ENCODE data around the gene ADGRA1.
"Not testable (repeated sequence)": the region's sequence is repeated elsewhere in the genome, so short reads cannot be mapped to it uniquely, and the experiment has no call there.

The ADGRA1 gene

GRCh38 chr10:133129071-133129858 lies 41.5 kb downstream of the ADGRA1 start:
- no peak for DNase-seq

DNA sequence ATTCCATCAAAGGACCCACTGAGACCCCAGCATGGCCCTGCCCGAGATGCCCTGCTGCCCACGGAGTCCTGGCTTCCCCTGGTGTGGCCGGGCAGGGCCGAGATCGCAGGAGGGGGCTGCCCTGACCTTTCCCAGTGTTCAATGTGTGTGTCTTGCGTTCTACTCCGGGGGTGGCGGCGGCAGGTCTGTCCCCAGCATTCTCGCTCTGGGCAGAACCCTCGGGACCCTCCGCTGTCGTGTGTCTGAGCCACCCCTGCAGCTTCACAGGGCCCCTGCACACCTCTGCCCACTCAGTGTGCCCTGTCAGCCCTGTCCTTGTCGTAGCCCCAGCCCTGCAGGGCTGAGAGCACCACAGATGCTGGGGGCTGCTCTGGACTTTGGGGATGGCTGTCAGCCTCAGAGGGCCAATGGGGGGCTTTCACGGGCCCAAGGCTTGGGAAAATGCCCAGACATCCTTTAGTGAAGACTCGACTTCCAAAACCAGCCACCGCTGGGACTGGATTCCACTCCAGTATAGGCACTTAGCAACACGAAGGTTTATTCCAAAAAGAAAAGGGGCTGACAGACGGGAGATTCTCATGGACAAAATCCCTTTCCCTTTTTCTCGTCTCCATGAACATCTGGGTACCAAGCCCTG lies 42.3 kb downstream of the ADGRA1 start:
- DNase-seq: no peak

- no peak for DNase-seq
Observed at GRCh38 chr10:133130602-133131001, 42.9 kb downstream of the ADGRA1 start.

DNA sequence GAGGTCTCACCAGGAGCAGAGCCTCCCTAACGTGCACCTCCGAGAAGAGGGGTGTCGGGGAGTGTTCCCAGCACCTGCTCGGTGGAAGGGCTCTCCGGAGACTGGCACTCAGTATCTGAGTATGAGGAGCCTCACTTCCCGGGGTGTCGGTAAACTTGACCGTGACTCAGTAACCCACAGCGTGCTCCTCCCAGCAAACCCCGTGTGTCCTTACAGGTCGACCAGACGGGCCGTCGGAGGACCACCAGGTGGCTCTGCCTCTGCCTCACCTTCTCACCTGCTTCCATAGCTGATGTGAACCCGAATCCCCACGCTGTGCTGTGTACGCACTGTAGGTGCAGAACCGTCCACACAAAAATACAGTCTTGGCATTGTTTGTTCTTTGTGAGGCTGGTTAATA lies 43.3 kb downstream of the ADGRA1 start:
- no peak for DNase-seq

DNA sequence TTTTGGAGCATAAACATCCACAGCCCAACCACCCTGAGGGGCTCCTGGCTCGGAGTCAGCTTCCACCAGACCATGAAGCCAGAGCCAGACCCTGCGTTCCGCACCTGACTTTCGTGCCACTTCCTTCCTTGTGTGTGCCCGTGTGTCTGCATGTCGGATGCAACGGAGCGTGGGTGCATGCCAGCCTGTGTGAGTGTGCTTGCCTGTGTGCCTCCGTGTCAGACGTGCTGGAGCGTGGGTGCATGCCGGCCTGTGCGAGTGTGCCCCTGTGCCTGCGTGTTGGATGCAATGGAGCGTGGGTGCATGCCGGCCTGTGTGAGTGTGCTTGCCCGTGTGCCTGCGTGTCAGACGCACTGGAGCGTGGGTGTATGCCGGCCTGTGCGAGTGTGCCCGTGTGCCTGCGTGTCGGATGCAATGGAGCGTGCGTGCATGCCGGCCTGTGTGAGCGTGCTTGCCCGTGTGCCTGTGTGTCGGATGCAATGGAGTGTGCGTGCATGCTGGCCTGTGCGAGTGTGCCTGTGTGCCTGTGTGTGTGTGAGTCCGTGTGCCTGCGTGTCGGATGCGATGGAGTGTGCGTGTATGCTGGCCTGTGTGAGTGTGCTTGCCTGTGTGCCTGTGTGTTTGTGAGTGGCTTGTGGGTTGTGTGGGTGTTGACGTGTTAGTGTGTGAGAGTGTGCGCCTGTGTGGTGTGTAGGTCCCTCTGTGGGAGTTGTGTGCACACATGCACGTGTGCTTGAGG lies 44.2 kb downstream of the ADGRA1 start:
- DNase-seq: no peak

- DNase-seq: no peak
Observed at GRCh38 chr10:133132473-133133291, 45.0 kb downstream of the ADGRA1 start.

DNA sequence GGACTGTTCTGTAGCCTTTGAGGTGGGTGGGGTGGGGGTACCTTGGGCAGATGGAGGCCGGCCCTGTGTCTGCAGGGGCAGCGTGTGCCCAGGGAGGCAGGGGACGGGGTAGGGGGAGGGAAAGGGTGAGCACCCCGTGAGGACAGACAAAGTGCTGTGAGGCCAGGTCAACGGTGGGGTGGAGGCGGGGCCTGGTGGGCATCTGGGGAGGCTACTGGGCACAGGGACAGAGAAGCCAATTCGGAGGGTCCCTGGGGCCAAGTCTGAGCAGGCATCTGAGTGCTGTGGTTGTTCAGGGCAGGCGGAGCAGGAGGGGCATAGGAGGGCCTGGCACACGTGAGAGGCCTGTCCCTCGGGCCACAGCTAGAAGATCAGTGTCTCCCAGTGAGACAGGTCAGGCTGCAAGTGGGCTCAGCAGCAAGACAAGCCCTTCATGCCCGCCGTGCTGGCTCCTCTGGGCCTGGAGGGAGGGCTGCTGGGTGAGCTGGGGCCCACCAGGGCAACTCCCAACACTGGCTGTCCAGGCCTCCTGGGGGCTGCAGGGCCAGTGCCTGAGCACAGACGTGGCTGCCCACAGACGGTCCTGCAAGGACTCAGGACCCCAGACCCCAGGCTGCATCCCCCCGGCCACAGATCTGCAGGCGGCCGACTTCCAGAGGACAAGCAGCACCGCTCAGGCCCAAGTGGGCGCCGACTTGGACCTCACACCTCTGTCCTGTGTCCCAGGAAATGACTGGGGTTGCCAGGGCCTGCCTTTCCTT lies 45.9 kb downstream of the ADGRA1 start:
- DNase-seq: no peak

DNA sequence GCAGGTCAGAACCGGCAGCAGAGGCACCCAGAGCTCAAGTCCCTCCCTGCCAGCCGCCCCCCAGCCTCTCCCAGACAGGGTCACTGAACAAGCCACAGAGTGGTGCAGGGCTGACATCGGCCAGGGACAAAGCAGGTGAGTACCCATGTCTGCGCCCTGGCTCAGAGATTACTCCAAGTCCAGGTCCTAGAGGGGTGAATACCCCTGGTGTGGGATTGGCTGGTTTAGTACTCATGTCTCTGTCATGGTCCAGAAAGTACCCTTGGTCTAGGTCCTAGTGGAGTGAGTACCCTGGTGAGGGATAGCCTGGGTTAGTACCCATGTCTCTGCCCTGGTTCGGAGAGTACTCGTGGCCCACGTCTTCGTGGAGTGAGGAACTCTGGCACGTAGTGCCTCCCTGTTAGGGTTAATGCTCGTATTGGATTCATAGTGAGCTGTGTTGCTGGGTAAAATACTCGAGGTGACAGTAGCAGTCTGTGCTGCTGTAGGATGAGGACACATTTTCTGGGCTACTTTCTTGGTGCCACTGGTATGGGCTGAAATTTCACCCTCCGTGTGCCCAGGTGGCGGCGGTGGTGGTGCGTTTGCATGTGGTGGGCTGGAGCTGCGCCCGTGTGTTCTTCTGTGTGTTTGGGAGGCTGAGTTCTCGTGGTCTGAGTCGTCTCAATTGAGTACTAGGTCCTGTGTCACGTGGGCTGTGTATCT lies 46.8 kb downstream of the ADGRA1 start:
- DNase-seq: no peak

DNA sequence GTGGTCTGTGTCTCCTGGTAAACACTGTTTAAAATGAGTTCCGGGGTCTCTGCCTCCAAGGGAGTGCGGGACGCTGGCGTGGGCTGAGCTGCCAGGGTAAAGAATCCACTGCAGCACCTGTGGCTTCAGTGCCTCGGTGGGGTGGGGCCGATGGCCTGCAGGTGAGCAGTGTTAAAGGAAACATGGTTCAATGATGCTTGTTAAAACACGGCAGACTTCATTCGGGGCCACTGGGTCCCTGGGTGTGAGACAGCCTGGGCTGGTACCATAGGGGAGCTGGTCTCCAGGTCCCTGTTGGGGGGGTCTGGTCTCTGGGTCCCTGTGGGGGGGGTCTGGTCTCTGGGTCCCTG lies 47.4 kb downstream of the ADGRA1 start:
- no peak for DNase-seq

- DNase-seq: not testable (repeated sequence)
Observed at GRCh38 chr10:133137486-133138145, 49.9 kb downstream of the ADGRA1 start.

- no peak for DNase-seq
Observed at GRCh38 chr10:133139551-133140065, 51.9 kb downstream of the ADGRA1 start.

GRCh38 chr10:133140417-133141143 lies 52.9 kb downstream of the ADGRA1 start:
- no peak for DNase-seq

GRCh38 chr10:133141144-133141957 lies 53.6 kb downstream of the ADGRA1 start:
- no peak for DNase-seq

DNA sequence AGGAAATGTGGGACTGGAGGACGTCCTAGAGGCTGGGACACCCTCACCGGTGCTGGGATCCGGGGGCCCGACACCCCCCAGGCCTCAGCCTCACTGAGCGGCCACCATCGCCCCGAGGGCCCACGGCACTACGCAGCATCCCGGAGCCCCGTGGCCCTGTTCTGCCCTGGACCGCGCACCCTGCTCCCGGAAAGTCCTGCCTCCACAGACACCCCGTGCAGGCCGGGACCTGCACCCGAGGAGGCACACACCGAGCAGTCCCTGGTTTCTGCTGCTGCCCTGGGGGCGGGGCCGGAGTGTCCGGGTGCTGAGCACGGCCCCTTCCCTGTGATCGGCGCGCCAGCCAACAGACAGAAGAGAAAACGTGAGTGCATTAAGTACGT lies 54.2 kb downstream of the ADGRA1 start:
- DNase-seq: no peak

DNA sequence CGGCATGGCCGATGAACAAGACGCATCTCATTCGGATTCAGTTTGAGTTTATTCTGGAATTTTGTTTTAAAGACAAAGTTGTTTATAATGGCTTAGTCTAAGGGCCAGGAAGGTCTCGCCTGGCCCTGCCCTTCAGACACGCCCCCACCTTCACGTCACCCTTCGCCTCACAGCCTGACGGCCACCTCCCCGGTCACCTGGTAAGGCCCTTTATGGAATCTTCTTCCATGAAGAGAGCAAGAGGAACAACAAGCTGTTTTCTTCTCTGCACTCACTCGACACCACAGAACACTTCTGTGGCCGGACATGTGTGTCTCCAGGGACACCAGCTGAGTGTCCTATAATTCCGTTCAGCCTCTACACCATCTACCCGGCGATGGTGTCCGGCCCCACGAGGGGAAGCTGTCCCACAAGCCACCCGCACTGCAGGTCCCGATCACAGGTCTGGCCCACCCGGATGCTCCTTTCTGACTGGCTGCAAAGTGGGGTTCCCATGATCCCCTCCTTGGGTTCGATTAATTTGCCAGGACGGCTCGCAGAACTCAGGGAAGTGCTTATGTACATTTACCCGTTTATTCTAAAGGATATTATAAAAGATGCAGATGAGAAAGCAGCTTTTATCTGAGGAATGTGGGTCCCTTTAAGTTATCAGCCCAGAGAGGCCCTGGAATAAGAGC lies 54.9 kb downstream of the ADGRA1 start:
- no peak for DNase-seq

DNA sequence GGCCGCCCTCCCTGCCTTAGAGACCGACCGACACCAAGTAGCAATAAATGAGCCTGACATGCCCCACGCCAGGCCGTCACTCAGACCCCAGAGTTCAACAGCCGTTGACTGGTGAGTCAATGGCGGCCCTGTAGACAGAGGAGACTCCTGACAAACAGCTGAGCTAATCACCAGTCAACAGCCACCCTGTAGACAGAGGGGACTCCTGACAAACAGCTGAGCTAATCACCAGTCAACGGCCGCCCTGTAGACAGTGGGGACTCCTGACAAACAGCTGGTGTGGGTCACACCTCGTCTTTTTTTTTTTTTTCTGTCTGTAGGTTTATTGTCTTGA lies 55.4 kb downstream of the ADGRA1 start:
- no peak for DNase-seq

DNA sequence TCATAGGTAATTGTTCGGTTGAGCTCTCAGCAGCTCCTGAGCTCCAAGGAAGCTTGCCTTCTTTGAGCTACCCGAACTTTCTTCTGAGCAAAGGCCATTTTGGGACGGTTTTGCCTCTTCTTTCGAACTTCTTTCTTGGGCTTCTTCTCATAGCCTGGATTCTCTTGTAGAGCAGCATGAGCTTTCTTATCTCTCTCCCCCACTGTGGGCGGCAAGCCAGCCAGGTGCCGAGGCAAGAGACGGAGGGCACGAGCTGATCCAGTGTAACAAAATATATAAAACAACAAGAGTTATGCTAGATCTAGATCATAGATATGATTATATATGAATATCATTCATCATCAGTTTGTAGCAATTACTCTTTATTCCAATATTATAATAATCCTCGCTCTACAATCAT lies 55.8 kb downstream of the ADGRA1 start:
- DNase-seq: no peak

- no peak for DNase-seq
Observed at GRCh38 chr10:133144771-133145170, 57.0 kb downstream of the ADGRA1 start.

DNA sequence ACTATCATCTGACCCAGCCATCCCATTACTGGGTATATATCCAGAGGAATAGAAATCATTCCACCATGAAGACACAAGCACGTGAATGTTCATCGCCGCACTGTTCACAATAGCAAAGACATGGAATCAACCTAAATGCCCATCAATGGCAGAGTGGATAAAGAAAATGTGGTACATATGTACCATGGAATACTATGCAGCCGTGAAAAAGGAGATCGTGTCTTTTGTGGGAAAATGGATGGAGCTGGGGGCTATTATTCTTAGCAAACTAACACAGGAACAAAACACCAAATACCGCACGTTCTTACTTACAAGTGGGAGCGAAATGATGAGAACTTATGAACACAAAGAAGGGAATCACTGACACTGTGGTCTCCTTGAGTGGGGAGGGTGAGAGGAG lies 62.5 kb downstream of the ADGRA1 start:
- no peak for DNase-seq

Data from NCI-H1105 treated with DMSO at 0.1 percent for 48 hours (cell line).